Activated CD4-positive, CD25-positive, alpha-beta regulatory T cell treated with anti-CD3 and anti-CD28 coated beads, Interleukin-2, amount 50 U/mL, for 24 hours (primary cell): Measurements from ENCODE around the gene ZNF563.

ENCODE experiments used
- ATAC-seq, 2 donors: fragments of 150-1000 bp; cut with Tn5 transposase; one replicate each; pipeline ENCODE4 v1.10.0; 2021; ENCODE audit warnings: mild to moderate bottlenecking in 1 of 2, moderate library complexity in 1 of 2

The ZNF563 gene

GRCh38 chr19:12294249-12295158 is 38.9 kb downstream of the ZNF563 start, which contains the start of gene ZNF44:
TSS of gene ZNF44 (minus strand) at chr19:12294883. CDS start at chr19:12294694, 189 bp downstream.
- peak; percentile 99 for ATAC-seq

GRCh38 chr19:12293777-12294248 is 39.6 kb downstream of the ZNF563 start:
- no peak for ATAC-seq

- no peak for ATAC-seq
These were observed 43.7 kb downstream of the ZNF563 start for GRCh38 chr19:12289790-12290065.

GRCh38 chr19:12287958-12288500 is 45.4 kb downstream of the ZNF563 start:
- ATAC-seq: no peak

GRCh38 chr19:12284631-12285030 is 48.8 kb downstream of the ZNF563 start:
- ATAC-seq: no peak

GRCh38 chr19:12284226-12284625 is 49.2 kb downstream of the ZNF563 start:
- ATAC-seq: no peak

GRCh38 chr19:12278713-12279112 is 54.7 kb downstream of the ZNF563 start:
- no peak for ATAC-seq

- ATAC-seq: no peak
These were observed 60.2 kb downstream of the ZNF563 start for GRCh38 chr19:12272980-12273901.

GRCh38 chr19:12272386-12272785 is 61.0 kb downstream of the ZNF563 start:
- ATAC-seq: no peak

- no peak for ATAC-seq
These were observed 62.6 kb downstream of the ZNF563 start for GRCh38 chr19:12270854-12271253.
